H1 (cell line): ENCODE data around the gene VPS18.

Source experiments
- CHD2 ChIP-seq: IDR thresholded peaks from 2 replicates; pipeline ENCODE4 v1.6.1; 2012; ENCODE audit warnings: low read length, improper control_type of control experiment
- CREB1 ChIP-seq: IDR thresholded peaks from 2 replicates; pipeline ENCODE4 v1.6.1; 2012; ENCODE audit warnings: inconsistent platforms
- CTCF ChIP-seq, 3 experiments: IDR thresholded peaks; 1 replicate in 2 of 3; 2 replicates in 1 of 3; pipeline versions ENCODE4 v1.5.1 to v1.6.1; 2011; ENCODE audit warnings: low read length in 3 of 3, mild to moderate bottlenecking in 3 of 3, inconsistent platforms in 2 of 3, low read depth in 1 of 3, moderate library complexity in 1 of 3; ENCODE audit not compliant: insufficient read depth in 1 of 3; ENCODE audit errors: control extremely low read depth in 1 of 3
- EZH2 ChIP-seq: fragments of 200-600 bp; sonication (generic); IDR thresholded peaks from 2 replicates; pipeline ENCODE4 v1.7.1; 2012; ENCODE audit warnings: low read depth, mild to moderate bottlenecking, moderate library complexity, low read length, inconsistent platforms; ENCODE audit not compliant: severe bottlenecking
- KDM4A ChIP-seq: IDR thresholded peaks from one replicate; pipeline ENCODE4 v1.7.1; 2012; ENCODE audit warnings: low read depth, mild to moderate bottlenecking, moderate library complexity, low read length, inconsistent platforms; ENCODE audit not compliant: severe bottlenecking
- POLR2A ChIP-seq, 2 experiments: IDR thresholded peaks; 1 replicate in 1 of 2; 2 replicates in 1 of 2; pipeline ENCODE4 v1.6.1; 2011; ENCODE audit warnings: low read depth in 2 of 2, low read length in 2 of 2, mild to moderate bottlenecking in 2 of 2; ENCODE audit errors: control extremely low read depth in 1 of 2
- POLR2AphosphoS5 ChIP-seq: IDR thresholded peaks from 2 replicates; pipeline ENCODE4 v1.6.1; 2011; ENCODE audit warnings: low read depth, low read length
- ZNF274 ChIP-seq: IDR thresholded peaks from 2 replicates; pipeline ENCODE4 v1.7.0; 2012; ENCODE audit warnings: low read length, borderline replicate concordance; ENCODE audit errors: extremely low read depth

- no peak for TF ChIP-seq POLR2A (IDR thresholded peaks at IDR 0.05; ENCODE audit: control extremely low read depth in 1 of 2, low read depth in 2 of 2, low read length in 2 of 2)
- no peak for TF ChIP-seq CTCF (IDR thresholded peaks at IDR 0.05; ENCODE audit: control extremely low read depth in 1 of 3, insufficient read depth in 1 of 3, low read depth in 1 of 3, low read length in 3 of 3)
- TF ChIP-seq ZNF274: no peak
- TF ChIP-seq EZH2: no peak
- no peak for TF ChIP-seq POLR2AphosphoS5
- no peak for TF ChIP-seq KDM4A
- no peak for TF ChIP-seq CHD2
- TF ChIP-seq CREB1: no peak
Measured at GRCh38 chr15:40938536-40938870, 44.3 kb downstream of the VPS18 start.
